ENCODE measurements around the gene MTMR11.
"Not testable (repeated sequence)": the region's sequence is repeated elsewhere in the genome, so short reads cannot be mapped to it uniquely, and the experiment has no call there.

DNA sequence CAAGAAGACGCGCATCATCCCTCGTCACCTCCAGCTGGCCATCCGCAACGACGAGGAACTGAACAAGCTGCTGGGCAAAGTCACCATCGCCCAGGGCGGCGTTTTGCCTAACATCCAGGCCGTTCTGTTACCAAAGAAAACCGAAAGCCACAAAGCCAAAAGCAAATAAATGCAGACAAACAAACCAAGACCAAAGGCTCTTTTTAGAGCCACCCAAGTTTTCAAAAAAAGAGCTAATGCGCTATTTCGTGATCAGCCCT is 49.6 kb downstream of the MTMR11 start:
- TF ChIP-seq POLR2AphosphoS5 (IDR thresholded peaks at IDR 0.05; ENCODE audit: low read depth, low read length); RAD21 (IDR thresholded peaks at IDR 0.05 in 1 of 2, conservative IDR thresholded peaks at IDR 0.05 in 1 of 2; ENCODE audit: low read depth in 2 of 2, low read length in 2 of 2); HDAC2 (IDR thresholded peaks at IDR 0.05; ENCODE audit: borderline replicate concordance in 1 of 2, low read depth in 2 of 2, low read length in 2 of 2); CEBPB (IDR thresholded peaks at IDR 0.05; ENCODE audit: low read depth, low read length); ZNF274 (IDR thresholded peaks at IDR 0.05; ENCODE audit: borderline replicate concordance, extremely low read depth, low read length); TAF7 (optimal IDR thresholded peaks at IDR 0.05; ENCODE audit: borderline replicate concordance, low read depth, low read length); TAF1 (IDR thresholded peaks at IDR 0.05; ENCODE audit: low read depth, low read length); CREB1 (IDR thresholded peaks at IDR 0.05); TBP (IDR thresholded peaks at IDR 0.05; ENCODE audit: low read depth, low read length); EZH2 (IDR thresholded peaks at IDR 0.05; ENCODE audit: low read depth, low read length, severe bottlenecking); CHD1 (IDR thresholded peaks at IDR 0.05; ENCODE audit: low read depth, low read length): not testable (repeated sequence)
- TF ChIP-seq, protein P1, sequence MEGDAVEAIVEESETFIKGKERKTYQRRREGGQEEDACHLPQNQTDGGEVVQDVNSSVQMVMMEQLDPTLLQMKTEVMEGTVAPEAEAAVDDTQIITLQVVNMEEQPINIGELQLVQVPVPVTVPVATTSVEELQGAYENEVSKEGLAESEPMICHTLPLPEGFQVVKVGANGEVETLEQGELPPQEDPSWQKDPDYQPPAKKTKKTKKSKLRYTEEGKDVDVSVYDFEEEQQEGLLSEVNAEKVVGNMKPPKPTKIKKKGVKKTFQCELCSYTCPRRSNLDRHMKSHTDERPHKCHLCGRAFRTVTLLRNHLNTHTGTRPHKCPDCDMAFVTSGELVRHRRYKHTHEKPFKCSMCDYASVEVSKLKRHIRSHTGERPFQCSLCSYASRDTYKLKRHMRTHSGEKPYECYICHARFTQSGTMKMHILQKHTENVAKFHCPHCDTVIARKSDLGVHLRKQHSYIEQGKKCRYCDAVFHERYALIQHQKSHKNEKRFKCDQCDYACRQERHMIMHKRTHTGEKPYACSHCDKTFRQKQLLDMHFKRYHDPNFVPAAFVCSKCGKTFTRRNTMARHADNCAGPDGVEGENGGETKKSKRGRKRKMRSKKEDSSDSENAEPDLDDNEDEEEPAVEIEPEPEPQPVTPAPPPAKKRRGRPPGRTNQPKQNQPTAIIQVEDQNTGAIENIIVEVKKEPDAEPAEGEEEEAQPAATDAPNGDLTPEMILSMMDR (IDR thresholded peaks at IDR 0.05; ENCODE audit: control extremely low read depth in 1 of 3, insufficient read depth in 1 of 3, low read depth in 1 of 3, low read length in 3 of 3): not testable (repeated sequence)
- peak in 1 of 2 experiments; percentile 78; a peak in 1 of 3 replicates for TF ChIP-seq POLR2A (IDR thresholded peaks at IDR 0.05; ENCODE audit: control extremely low read depth in 1 of 2, low read depth in 2 of 2, low read length in 2 of 2)

Measured in H1 (cell line).